Peyer's patch (tissue), 4 donors: ENCODE measurements around the gene WWOX. TPM values are rescaled to one million over a fixed set of nuclear protein-coding genes. Genes with fewer than 3 reads are reported as not detected.

Experiments
- DNase-seq, 3 donors: peaks; one replicate each; pipeline ENCODE4 v3.0.0-alpha.2; 2017 to 2019
- H3K27ac ChIP-seq, 4 donors: fragments of 200-600 bp; sonication (generic); one replicate each; pipeline ENCODE4 v1.5.1; 2016 to 2019
- H3K27me3 ChIP-seq, 2 donors: fragments of 200-600 bp; sonication (generic); one replicate each; pipeline ENCODE4 v1.5.1; 2019
- H3K36me3 ChIP-seq, 3 donors: fragments of 200-600 bp; sonication (generic); one replicate each; pipeline ENCODE4 v1.5.1; 2016 to 2019
- H3K4me1 ChIP-seq, 4 donors: fragments of 200-600 bp; sonication (generic); one replicate each; pipeline ENCODE4 v1.5.1; 2016 to 2019
- H3K4me3 ChIP-seq, 4 donors: fragments of 200-600 bp; sonication (generic); 1 replicate in 3 of 4; 2 replicates in 1 of 4; pipeline ENCODE4 v1.5.1; 2016 to 2019; ENCODE audit warnings: mild to moderate bottlenecking in 1 of 4
- H3K9me3 ChIP-seq, 4 donors: fragments of 200-600 bp; sonication (generic); one replicate each; pipeline ENCODE4 v1.5.1; 2016 to 2019; ENCODE audit warnings: mild to moderate bottlenecking in 1 of 4
- CTCF ChIP-seq, 6 experiments: fragments of 450-650 bp in 4 of 6; fragments of 200-600 bp in 2 of 6; sonication (generic) in 1 of 6; IDR thresholded peaks; one replicate each; pipeline ENCODE4 v1.5.1; 2017 to 2019; ENCODE audit warnings: antibody characterized with exemption in 6 of 6, mild to moderate bottlenecking in 3 of 6, moderate library complexity in 1 of 6
- POLR2A ChIP-seq, 2 donors: fragments of 450-650 bp; IDR thresholded peaks; one replicate each; pipeline ENCODE4 v1.5.1; 2017; ENCODE audit warnings: antibody characterized with exemption in 2 of 2, mild to moderate bottlenecking in 2 of 2, moderate library complexity in 2 of 2
- total RNA-seq, 4 donors: library from RNA; depleted of rRNA; stranded (reverse); fragments of >200 nt; gene quantifications; one replicate each; pipeline ENCODE4 v1.1.0, GENCODE V29; 2016

The WWOX gene
- total RNA-seq, 4 donors from 2014 or later, result 17.3 to 197 (median 57.5) TPM

GRCh38 chr16:78290872-78291591, 191.6 kb downstream of the WWOX start:
- no peaks in the 10 kb centered on the region for H3K36me3 ChIP-seq
- DNase-seq, result no peak
- TF ChIP-seq POLR2A (IDR thresholded peaks at IDR 0.05) (no peak), CTCF (IDR thresholded peaks at IDR 0.05) (no peak)
- no peaks in the 10 kb centered on the region for H3K9me3 ChIP-seq
- no peaks in the 10 kb centered on the region for H3K27me3 ChIP-seq
- H3K4me1 ChIP-seq, result peaks cover 0 to 3% (median 0%) of the 10 kb centered on the region in 4 donors
- H3K4me3 ChIP-seq, result no peak overlapping the region
- peak overlapping the region in 1 of 4 donors; percentile 30 for H3K27ac ChIP-seq

- Histone ChIP-seq H3K4me3 (no peak overlapping the region), H3K4me1 (peaks cover 0 to 3% (median 0%) of the 10 kb centered on the region in 4 donors), H3K27ac (peak overlapping the region in 1 of 4 donors; percentile 30), H3K9me3 (no peaks in the 10 kb centered on the region), H3K27me3 (no peaks in the 10 kb centered on the region), H3K36me3 (no peaks in the 10 kb centered on the region)
- no peak for DNase-seq
- TF ChIP-seq POLR2A (IDR thresholded peaks at IDR 0.05), result no peak
- TF ChIP-seq CTCF (IDR thresholded peaks at IDR 0.05), result no peak
These were observed 192.2 kb downstream of the WWOX start for GRCh38 chr16:78291604-78292003.

- Histone ChIP-seq H3K27ac (peak overlapping the region in 1 of 4 donors; percentile 30), H3K9me3 (no peaks in the 10 kb centered on the region), H3K27me3 (no peaks in the 10 kb centered on the region), H3K4me3 (no peak overlapping the region), H3K4me1 (peaks cover 0 to 3% (median 0%) of the 10 kb centered on the region in 4 donors), H3K36me3 (no peaks in the 10 kb centered on the region)
- DNase-seq, result no peak
- TF ChIP-seq POLR2A (IDR thresholded peaks at IDR 0.05) (no peak), CTCF (IDR thresholded peaks at IDR 0.05) (no peak)
These were observed 192.8 kb downstream of the WWOX start for GRCh38 chr16:78292086-78292843.

GRCh38 chr16:78292844-78293380, 193.5 kb downstream of the WWOX start:
- no peak overlapping the region for H3K27ac ChIP-seq
- peaks cover 0 to 3% (median 0%) of the 10 kb centered on the region in 4 donors for H3K4me1 ChIP-seq
- H3K4me3 ChIP-seq, result no peak overlapping the region
- H3K27me3 ChIP-seq, result no peaks in the 10 kb centered on the region
- no peak for DNase-seq
- H3K9me3 ChIP-seq, result no peaks in the 10 kb centered on the region
- TF ChIP-seq POLR2A (IDR thresholded peaks at IDR 0.05), result no peak
- no peaks in the 10 kb centered on the region for H3K36me3 ChIP-seq

- DNase-seq, result no peak
- no peaks in the 10 kb centered on the region for H3K36me3 ChIP-seq
- H3K4me1 ChIP-seq, result peaks cover 0 to 3% (median 0%) of the 10 kb centered on the region in 4 donors
- H3K4me3 ChIP-seq, result no peak overlapping the region
- TF ChIP-seq POLR2A (IDR thresholded peaks at IDR 0.05) (no peak), CTCF (IDR thresholded peaks at IDR 0.05) (no peak)
- H3K9me3 ChIP-seq, result no peaks in the 10 kb centered on the region
- no peaks in the 10 kb centered on the region for H3K27me3 ChIP-seq
- H3K27ac ChIP-seq, result no peak overlapping the region
These were observed 195.2 kb downstream of the WWOX start for GRCh38 chr16:78294538-78295225.
